Subcutaneous abdominal adipose tissue (tissue), 5 donors: ENCODE data around the gene PLA2G5.
A peak's percentile ranks its signal among the peaks of the same experiment; 100 is the strongest.
"Not testable (repeated sequence)": the region's sequence is repeated elsewhere in the genome, so short reads cannot be mapped to it uniquely, and the experiment has no call there.

Source experiments
- H3K27ac ChIP-seq: one replicate; pipeline ENCODE4 v1.7.0; 2013; ENCODE audit warnings: low read depth, mild to moderate bottlenecking, inconsistent platforms, low read length, moderate library complexity
- H3K27me3 ChIP-seq, 5 donors: one replicate each; pipeline ENCODE4 v1.7.0; 2013; ENCODE audit warnings: low read length in 5 of 5, inconsistent platforms in 1 of 5; ENCODE audit not compliant: control insufficient read depth in 5 of 5, insufficient read depth in 4 of 5
- H3K36me3 ChIP-seq, 5 donors: one replicate each; pipeline ENCODE4 v1.7.0; 2013; ENCODE audit warnings: low read length in 5 of 5; ENCODE audit not compliant: control insufficient read depth in 5 of 5, insufficient read depth in 5 of 5
- H3K4me1 ChIP-seq, 5 donors: one replicate each; pipeline ENCODE4 v1.7.0; 2013; ENCODE audit warnings: low read length in 5 of 5, mild to moderate bottlenecking in 3 of 5, moderate library complexity in 1 of 5; ENCODE audit not compliant: control insufficient read depth in 5 of 5, insufficient read depth in 5 of 5
- H3K4me3 ChIP-seq, 5 donors: one replicate each; pipeline ENCODE4 v1.7.0; 2013; ENCODE audit warnings: low read length in 5 of 5, low read depth in 1 of 5
- H3K9ac ChIP-seq, 5 donors: one replicate each; pipeline ENCODE4 v1.7.0; 2013; ENCODE audit warnings: low read length in 5 of 5, mild to moderate bottlenecking in 4 of 5, moderate library complexity in 3 of 5
- H3K9me3 ChIP-seq, 5 donors: one replicate each; pipeline ENCODE4 v1.7.0; 2013; ENCODE audit warnings: low read length in 5 of 5; ENCODE audit not compliant: control insufficient read depth in 5 of 5
- donor health status: healthy.
- donor health status: healthy.
- donor health status: healthy.
- donor health status: healthy.
- donor health status: healthy.

PLA2G5 gene

GRCh38 chr1:20069874-20070273 lies at the start of gene PLA2G5:
Gene PLA2G5, plus strand, starts transcription at chr1:20070194. Its CDS starts 14,637 bp downstream, at chr1:20084831.
- no peak within 1 kb of the TSS for H3K27ac ChIP-seq
- peaks cover 0 to 23% (median 18%) of the 10 kb centered on the region in 5 donors for H3K4me1 ChIP-seq
- peaks cover 0 to 3% (median 0%) of the 10 kb centered on the region in 5 donors for H3K27me3 ChIP-seq
- H3K4me3 ChIP-seq: peak within 1 kb of the TSS in 4 of 5 donors; percentile 23 to 40 (median 32)
- H3K9me3 ChIP-seq: no peaks in the 10 kb centered on the region
- H3K36me3 ChIP-seq: no peaks in the 10 kb centered on the region
- H3K9ac ChIP-seq: peak within 1 kb of the TSS in 1 of 5 donors; percentile 2

- Histone ChIP-seq H3K36me3 (no peaks in the 10 kb centered on the region), H3K4me1 (no peaks in the 10 kb centered on the region), H3K27ac (no peak overlapping the region), H3K9ac (no peak overlapping the region), H3K4me3 (no peak overlapping the region), H3K9me3 (peaks cover 0 to 4% (median 0%) of the 10 kb centered on the region in 5 donors), H3K27me3 (peaks cover 0 to 6% (median 2%) of the 10 kb centered on the region in 5 donors)
Measured at GRCh38 chr1:20028125-20028524, 41.9 kb upstream of the PLA2G5 start.

- H3K4me3 ChIP-seq: peak overlapping the region in 1 of 5 donors; percentile 38
- peaks cover 0 to 6% (median 2%) of the 10 kb centered on the region in 5 donors for H3K27me3 ChIP-seq
- H3K9me3 ChIP-seq: peaks cover 0 to 1% (median 0%) of the 10 kb centered on the region in 5 donors
- H3K36me3 ChIP-seq: no peaks in the 10 kb centered on the region
- H3K4me1 ChIP-seq: no peaks in the 10 kb centered on the region
- no peak overlapping the region for H3K9ac ChIP-seq
- no peak overlapping the region for H3K27ac ChIP-seq
Measured at GRCh38 chr1:20028726-20029125, 41.3 kb upstream of the PLA2G5 start.

- no peak overlapping the region for H3K27ac ChIP-seq
Measured at GRCh38 chr1:20029178-20029912, 40.6 kb upstream of the PLA2G5 start.

GRCh38 chr1:20030436-20031151 lies 39.4 kb upstream of the PLA2G5 start:
- not testable (repeated sequence) for H3K4me1 ChIP-seq, H3K9ac ChIP-seq, H3K36me3 ChIP-seq, H3K27me3 ChIP-seq, H3K27ac ChIP-seq, H3K4me3 ChIP-seq, H3K9me3 ChIP-seq

More at GRCh38 chr1:20029178-20029912, 40.6 kb upstream of the PLA2G5 start:
- Histone ChIP-seq H3K4me3 (peak overlapping the region in 1 of 5 donors; percentile 38), H3K36me3 (no peaks in the 10 kb centered on the region), H3K9me3 (no peaks in the 10 kb centered on the region), H3K4me1 (no peaks in the 10 kb centered on the region), H3K27me3 (peaks cover 0 to 6% (median 2%) of the 10 kb centered on the region in 5 donors), H3K9ac (no peak overlapping the region)

GRCh38 chr1:20031161-20031560 lies 38.8 kb upstream of the PLA2G5 start:
- Histone ChIP-seq H3K27me3 (peaks cover 0 to 6% (median 2%) of the 10 kb centered on the region in 5 donors), H3K9ac (no peak overlapping the region), H3K27ac (no peak overlapping the region), H3K4me3 (no peak overlapping the region), H3K36me3 (no peaks in the 10 kb centered on the region), H3K4me1 (no peaks in the 10 kb centered on the region), H3K9me3 (peaks cover 0 to 7% (median 4%) of the 10 kb centered on the region in 5 donors)

GRCh38 chr1:20031836-20032235 lies 38.2 kb upstream of the PLA2G5 start:
- Histone ChIP-seq H3K4me3 (no peak overlapping the region), H3K27me3 (peaks cover 0 to 6% (median 2%) of the 10 kb centered on the region in 5 donors), H3K36me3 (no peaks in the 10 kb centered on the region), H3K27ac (no peak overlapping the region), H3K9ac (no peak overlapping the region), H3K9me3 (peaks cover 0 to 7% (median 4%) of the 10 kb centered on the region in 5 donors), H3K4me1 (no peaks in the 10 kb centered on the region)

GRCh38 chr1:20032425-20032824 lies 37.6 kb upstream of the PLA2G5 start:
- no peaks in the 10 kb centered on the region for H3K36me3 ChIP-seq
- no peaks in the 10 kb centered on the region for H3K4me1 ChIP-seq
- no peak overlapping the region for H3K9ac ChIP-seq
- no peak overlapping the region for H3K27ac ChIP-seq
- H3K27me3 ChIP-seq: peaks cover 0 to 6% (median 2%) of the 10 kb centered on the region in 5 donors
- no peak overlapping the region for H3K4me3 ChIP-seq
- peaks cover 0 to 7% (median 5%) of the 10 kb centered on the region in 5 donors for H3K9me3 ChIP-seq

- Histone ChIP-seq H3K9me3 (peaks cover 0 to 7% (median 5%) of the 10 kb centered on the region in 5 donors), H3K4me1 (peaks cover 0 to 2% (median 0%) of the 10 kb centered on the region in 5 donors), H3K4me3 (no peak overlapping the region), H3K9ac (no peak overlapping the region), H3K27ac (no peak overlapping the region), H3K36me3 (no peaks in the 10 kb centered on the region), H3K27me3 (peaks cover 0 to 4% (median 1%) of the 10 kb centered on the region in 5 donors)
Measured at GRCh38 chr1:20033420-20033819, 36.6 kb upstream of the PLA2G5 start.

GRCh38 chr1:20035114-20035513 lies 34.9 kb upstream of the PLA2G5 start:
- H3K27ac ChIP-seq: no peak overlapping the region
- H3K4me3 ChIP-seq: no peak overlapping the region
- peaks cover 0 to 2% (median 0%) of the 10 kb centered on the region in 5 donors for H3K4me1 ChIP-seq

More at GRCh38 chr1:20035114-20035513, 34.9 kb upstream of the PLA2G5 start:
- Histone ChIP-seq H3K9ac (no peak overlapping the region), H3K27me3 (peaks cover 0 to 4% (median 0%) of the 10 kb centered on the region in 5 donors), H3K36me3 (no peaks in the 10 kb centered on the region), H3K9me3 (peaks cover 0 to 7% (median 5%) of the 10 kb centered on the region in 5 donors)
